Measurements from ENCODE around the gene SURF4. TPM values are rescaled to one million over a fixed set of nuclear protein-coding genes. Genes with fewer than 3 reads are reported as not detected.

The SURF4 gene
- total and polyA plus RNA-seq, 2 of the 13 experiments (the other 11 are each of a cell fraction or from before 2014, with no cell fraction given): 220 to 265 TPM

- no peak for TF ChIP-seq BCLAF1 (IDR thresholded peaks at IDR 0.05)
- no peak for TF ChIP-seq GPN1 (CRISPR knock-in tag; IDR thresholded peaks at IDR 0.05; ENCODE audit: borderline replicate concordance)
- no peak for TF ChIP-seq ZBTB44 (CRISPR knock-in tag; IDR thresholded peaks at IDR 0.05)
- no peak for TF ChIP-seq ZNF83 (CRISPR knock-in tag; IDR thresholded peaks at IDR 0.05; ENCODE audit: borderline replicate concordance)
- TF ChIP-seq ZBTB49 (CRISPR knock-in tag; IDR thresholded peaks at IDR 0.05; ENCODE audit: borderline replicate concordance): no peak
- TF ChIP-seq TFE3 (CRISPR knock-in tag; IDR thresholded peaks at IDR 0.05): no peak
- no peak for TF ChIP-seq SOX13 (IDR thresholded peaks at IDR 0.05)
- no peak for TF ChIP-seq SOX13 (CRISPR knock-in tag; conservative IDR thresholded peaks at IDR 0.05 in 1 of 2, IDR thresholded peaks at IDR 0.05 in 1 of 2)
- TF ChIP-seq YEATS4 (CRISPR knock-in tag; IDR thresholded peaks at IDR 0.05; ENCODE audit: borderline replicate concordance): peak; percentile 45; the same call in 1 of the 2 replicates
- no peak for TF ChIP-seq HES4 (CRISPR knock-in tag; IDR thresholded peaks at IDR 0.05; ENCODE audit: borderline replicate concordance)
- TF ChIP-seq IKZF4 (CRISPR knock-in tag; IDR thresholded peaks at IDR 0.05; ENCODE audit: borderline replicate concordance, low read depth, not compliant biosample characterization): no peak
- TF ChIP-seq ZNF691 (CRISPR knock-in tag; IDR thresholded peaks at IDR 0.05; ENCODE audit: borderline replicate concordance, low read depth): peak; percentile 2; the same call in 1 of the 2 replicates
- no peak for TF ChIP-seq JUND (CRISPR knock-in tag; IDR thresholded peaks at IDR 0.05)
Measured at GRCh38 chr9:133347515-133347984, 28.3 kb downstream of the SURF4 start (continued).
